Heart left ventricle (tissue), 13 donors: ENCODE results near the gene TXNIP.

ENCODE experiments used
- POLR2A ChIP-seq, 2 donors: fragments of 450-650 bp; IDR thresholded peaks; one replicate each; pipeline ENCODE4 v1.6.1; 2017; ENCODE audit warnings: antibody characterized with exemption in 2 of 2, mild to moderate bottlenecking in 2 of 2, moderate library complexity in 2 of 2
- TF ChIP-seq, protein P1 (sequence below), 12 donors: fragments of 200-600 bp; sonication (generic) in 4 of 12; IDR thresholded peaks; one replicate each; pipeline versions ENCODE4 v1.5.0 to v1.8.0; 2018 to 2022; ENCODE audit warnings: antibody characterized with exemption in 12 of 12, mild to moderate bottlenecking in 5 of 12
- donor health status: ischemic (EF 13 %, LVEDD 7.1; RV severe dilation, severe dysfunction).
- donor health status: DM: no; HTN: yes; CAD: no.
- donor health status: DM: no; HTN: no; CAD: no.
- donor health status: ischemic (EF 25% LVEDD 6.9; RV normal size, moderate dysfunction).
- donor health status: ischemic (EF 25% LVEDD 5.7; RV mildly dilated, moderate dysfunction).
- donor health status: ischemic (EF 35%, LVEDD 5.7; RV mildly dilated, moderate dysfunction).
- donor health status: nonischemic (EF 11% LVEDD 7.7; RV severe dilation, severe dysfunction).
- donor health status: DM: yes; HTN: yes; CAD: no.
- donor health status: PGD.
- donor health status: ischemic (EF 29% LVEDD 5.4; RV normal size, mild dysfunction).
- donor health status: nonischemic (EF 23%, LVEDD 6.1; RV moderate dilation, normal function).

DNA sequence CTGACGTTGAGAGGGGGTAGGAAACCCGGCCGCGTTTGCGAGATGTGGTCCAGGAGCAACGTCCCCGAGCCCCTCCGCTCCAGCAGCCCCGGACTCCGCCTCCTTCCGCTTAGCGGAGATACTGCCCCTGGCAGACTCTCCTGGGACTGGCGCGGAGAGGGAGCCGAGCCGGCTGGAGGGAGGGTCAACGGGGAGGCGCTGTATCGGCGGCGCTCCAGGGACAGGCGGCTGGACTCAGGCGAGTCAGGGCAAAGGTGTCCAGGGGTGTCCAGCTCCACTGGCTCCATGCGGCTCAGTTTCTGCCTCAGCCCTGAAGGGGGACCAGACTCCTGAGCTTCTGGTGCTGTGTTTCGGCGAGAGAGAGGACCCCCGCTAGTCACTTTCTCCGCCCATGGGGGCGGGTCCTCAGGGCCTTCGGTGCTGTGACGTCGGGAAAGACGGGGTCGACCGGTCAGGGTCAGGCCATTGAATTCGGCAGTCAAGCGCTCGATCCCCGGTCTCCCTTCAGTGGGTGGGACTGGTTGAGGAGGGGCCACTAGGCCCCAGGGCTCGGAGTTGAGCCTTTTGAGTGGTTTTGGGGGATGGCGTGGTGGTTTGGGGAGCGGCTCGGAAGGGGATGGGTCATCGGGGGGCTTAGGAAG lies 35.8 kb downstream of the TXNIP start:
- TF ChIP-seq, protein P1, sequence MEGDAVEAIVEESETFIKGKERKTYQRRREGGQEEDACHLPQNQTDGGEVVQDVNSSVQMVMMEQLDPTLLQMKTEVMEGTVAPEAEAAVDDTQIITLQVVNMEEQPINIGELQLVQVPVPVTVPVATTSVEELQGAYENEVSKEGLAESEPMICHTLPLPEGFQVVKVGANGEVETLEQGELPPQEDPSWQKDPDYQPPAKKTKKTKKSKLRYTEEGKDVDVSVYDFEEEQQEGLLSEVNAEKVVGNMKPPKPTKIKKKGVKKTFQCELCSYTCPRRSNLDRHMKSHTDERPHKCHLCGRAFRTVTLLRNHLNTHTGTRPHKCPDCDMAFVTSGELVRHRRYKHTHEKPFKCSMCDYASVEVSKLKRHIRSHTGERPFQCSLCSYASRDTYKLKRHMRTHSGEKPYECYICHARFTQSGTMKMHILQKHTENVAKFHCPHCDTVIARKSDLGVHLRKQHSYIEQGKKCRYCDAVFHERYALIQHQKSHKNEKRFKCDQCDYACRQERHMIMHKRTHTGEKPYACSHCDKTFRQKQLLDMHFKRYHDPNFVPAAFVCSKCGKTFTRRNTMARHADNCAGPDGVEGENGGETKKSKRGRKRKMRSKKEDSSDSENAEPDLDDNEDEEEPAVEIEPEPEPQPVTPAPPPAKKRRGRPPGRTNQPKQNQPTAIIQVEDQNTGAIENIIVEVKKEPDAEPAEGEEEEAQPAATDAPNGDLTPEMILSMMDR (IDR thresholded peaks at IDR 0.05), result peak in 8 of 12 donors; percentile 4 to 43 (median 27)
- peak in 1 of 2 donors; percentile 86 for TF ChIP-seq POLR2A (IDR thresholded peaks at IDR 0.05)
